ENCODE results near the gene ZSWIM5.
A peak's percentile ranks its signal among the peaks of the same experiment; 100 is the strongest.

Gene ZSWIM5

GRCh38 chr1:45026446-45026845, 180.0 kb downstream of the ZSWIM5 start:
- no peak for DNase-seq (ENCODE audit: low read depth)

DNA sequence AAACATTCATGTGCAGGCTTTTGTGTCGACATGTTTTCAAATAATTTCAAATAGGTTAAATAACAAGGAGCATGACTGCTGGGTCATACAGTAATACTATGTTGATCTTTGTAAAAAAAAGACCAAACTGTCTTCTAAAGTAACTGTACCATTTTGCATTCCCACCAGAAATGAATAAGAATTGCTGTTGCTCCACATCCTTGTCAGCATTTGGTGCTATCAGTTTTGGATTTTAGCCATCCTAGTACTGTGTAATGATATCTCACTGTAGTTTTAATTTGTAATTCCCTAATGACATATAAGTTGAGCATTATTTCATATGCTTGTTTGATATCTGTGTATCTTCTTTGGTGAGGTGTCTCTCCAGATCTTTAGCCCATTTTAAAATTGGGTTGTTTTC, 182.7 kb downstream of the ZSWIM5 start:
- no peak for DNase-seq (ENCODE audit: low read depth)

- DNase-seq (ENCODE audit: low read depth): peak; percentile 35
Measured at GRCh38 chr1:45018599-45019230, 187.7 kb downstream of the ZSWIM5 start.

GRCh38 chr1:45016767-45017166, 189.6 kb downstream of the ZSWIM5 start:
- DNase-seq (ENCODE audit: low read depth): no peak

GRCh38 chr1:45016090-45016697, 190.2 kb downstream of the ZSWIM5 start:
- DNase-seq (ENCODE audit: low read depth): no peak

GRCh38 chr1:45015683-45016082, 190.7 kb downstream of the ZSWIM5 start:
- DNase-seq (ENCODE audit: low read depth): no peak

DNA sequence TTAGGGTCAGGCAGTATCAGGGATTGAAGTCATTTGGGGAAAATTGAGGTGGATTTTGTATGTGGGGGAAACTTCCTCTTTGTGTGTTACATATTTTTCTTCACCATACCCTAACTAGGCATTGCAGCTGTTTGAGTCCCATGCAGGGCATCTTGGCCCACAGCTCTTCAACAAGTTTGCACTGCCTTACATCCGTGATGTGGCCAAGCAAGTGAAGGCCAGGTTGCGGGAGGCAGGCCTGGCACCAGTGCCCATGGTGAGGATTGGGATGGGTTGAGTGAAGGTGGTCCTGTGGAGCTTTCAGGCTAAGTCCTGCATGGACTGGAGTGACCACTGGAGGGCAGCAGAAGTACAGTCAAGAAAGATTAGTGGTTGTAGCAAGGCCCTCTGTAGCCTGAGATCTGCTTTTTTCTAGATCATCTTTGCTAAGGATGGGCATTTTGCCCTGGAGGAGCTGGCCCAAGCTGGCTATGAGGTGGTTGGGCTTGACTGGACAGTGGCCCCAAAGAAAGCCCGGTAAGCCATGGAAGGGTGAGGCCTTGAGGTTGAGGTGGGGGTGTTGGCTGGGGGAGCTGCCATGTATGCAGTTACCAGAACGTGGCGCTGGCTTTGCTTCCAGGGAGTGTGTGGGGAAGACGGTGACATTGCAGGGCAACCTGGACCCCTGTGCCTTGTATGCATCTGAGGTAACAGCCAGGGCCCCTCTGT, 191.9 kb downstream of the ZSWIM5 start:
- peak; percentile 72 for DNase-seq (ENCODE audit: low read depth)

- DNase-seq (ENCODE audit: low read depth): no peak
Measured at GRCh38 chr1:45013551-45014209, 192.7 kb downstream of the ZSWIM5 start.

- DNase-seq (ENCODE audit: low read depth): peak; percentile 30
Measured at GRCh38 chr1:45012639-45013278, 193.6 kb downstream of the ZSWIM5 start.

- DNase-seq (ENCODE audit: low read depth): peak; percentile 95
Measured at GRCh38 chr1:45011837-45012638, 194.4 kb downstream of the ZSWIM5 start, which contains the start of gene UROD. UROD (plus strand) TSS chr1:45012254; CDS start chr1:45012266, 12 bp downstream.

GRCh38 chr1:45010855-45011811, 195.3 kb downstream of the ZSWIM5 start, which contains the start of gene HECTD3:
HECTD3 (minus strand) TSS chr1:45011324; CDS start chr1:45011257, 67 bp downstream.
- DNase-seq (ENCODE audit: low read depth): peak; percentile 61

GRCh38 chr1:45009956-45010854, 196.2 kb downstream of the ZSWIM5 start:
- DNase-seq (ENCODE audit: low read depth): no peak

GRCh38 chr1:45009296-45009865, 197.0 kb downstream of the ZSWIM5 start:
- no peak for DNase-seq (ENCODE audit: low read depth)

DNA sequence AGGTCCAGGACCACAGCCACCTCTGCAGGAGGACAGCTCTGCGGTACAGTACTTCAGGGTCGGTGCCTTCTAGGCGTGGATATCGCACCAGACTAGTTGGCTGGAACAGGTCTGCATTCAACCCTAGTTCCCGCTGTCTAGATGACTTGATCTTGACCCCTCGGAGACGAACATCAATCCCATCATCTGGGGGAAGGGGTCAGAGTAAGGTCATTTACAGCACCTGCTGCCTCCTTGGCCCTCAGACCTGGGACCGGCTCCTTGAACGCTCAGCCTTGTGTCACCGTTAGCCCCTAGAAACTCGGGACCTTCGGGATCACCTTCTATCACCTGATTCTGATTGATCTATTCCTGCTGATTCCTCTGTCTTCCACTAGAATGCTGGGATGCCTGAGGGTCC, 197.9 kb downstream of the ZSWIM5 start:
- DNase-seq (ENCODE audit: low read depth): no peak

DNA sequence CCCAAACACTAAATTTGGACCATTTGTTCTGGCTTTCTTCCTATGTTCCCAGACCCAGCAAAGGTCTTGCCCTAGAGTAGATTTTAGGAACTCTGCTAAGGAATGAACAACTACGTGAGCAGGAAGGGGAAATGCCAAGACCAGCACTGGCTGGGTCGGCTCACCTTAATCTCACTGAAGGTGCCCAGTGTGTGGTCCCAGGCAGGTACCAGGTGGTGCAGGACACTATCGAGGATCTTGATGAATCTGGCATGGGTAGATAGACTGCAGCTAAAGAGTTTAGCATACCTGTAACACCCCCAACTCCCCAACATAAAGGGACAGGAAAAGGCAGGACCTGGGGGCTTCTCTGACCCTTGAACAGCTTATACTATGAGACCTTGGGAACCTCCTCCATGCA, 198.3 kb downstream of the ZSWIM5 start:
- no peak for DNase-seq (ENCODE audit: low read depth)

GRCh38 chr1:45007311-45007710, 199.1 kb downstream of the ZSWIM5 start:
- no peak for DNase-seq (ENCODE audit: low read depth)

GRCh38 chr1:45005761-45006160, 200.6 kb downstream of the ZSWIM5 start:
- DNase-seq (ENCODE audit: low read depth): no peak

- DNase-seq (ENCODE audit: low read depth): no peak
Measured at GRCh38 chr1:45004281-45004920, 202.0 kb downstream of the ZSWIM5 start.
